HepG2 (cell line): ENCODE data around the gene NCAPD2. TPM values are rescaled to one million over a fixed set of nuclear protein-coding genes. Genes with fewer than 3 reads are reported as not detected.

Experiments used
- ARNTL ChIP-seq: sonication (generic); formaldehyde crosslinking; IDR thresholded peaks from 2 replicates; pipeline ENCODE4 v1.4.0; 2020; ENCODE audit warnings: mild to moderate bottlenecking, missing genetic modification reagents
- ATF7 ChIP-seq, 2 experiments: fragments of 450-650 bp in 1 of 2; sonication (generic) in 1 of 2; formaldehyde crosslinking in 1 of 2; IDR thresholded peaks; 2 replicates each; pipeline versions ENCODE4 v1.4.0 to v1.6.1; 2016 to 2020; ENCODE audit warnings: antibody characterized with exemption in 1 of 2, mild to moderate bottlenecking in 1 of 2, missing genetic modification reagents in 1 of 2
- ATF7-NPFF ChIP-seq: sonication (generic); formaldehyde crosslinking; IDR thresholded peaks from 2 replicates; pipeline ENCODE4 v1.8.1; 2023; ENCODE audit warnings: mild to moderate bottlenecking, low read depth, missing genetic modification reagents, moderate library complexity
- BRD4 ChIP-seq: sonication (generic); formaldehyde crosslinking; IDR thresholded peaks from 2 replicates; pipeline ENCODE4 v1.4.0; 2020; ENCODE audit warnings: missing genetic modification reagents
- KDM1A ChIP-seq: IDR thresholded peaks from 2 replicates; pipeline ENCODE4 v1.6.1; 2016; ENCODE audit warnings: missing compliant biosample characterization
- MED13 ChIP-seq: sonication (generic); formaldehyde crosslinking; IDR thresholded peaks from 2 replicates; pipeline ENCODE4 v1.5.0; 2020; ENCODE audit warnings: missing genetic modification reagents
- PAXIP1 ChIP-seq: sonication (generic); formaldehyde crosslinking; conservative IDR thresholded peaks from 2 replicates; pipeline ENCODE4 v1.4.0; 2020; ENCODE audit warnings: mild to moderate bottlenecking, missing genetic modification reagents, moderate library complexity
- SRY ChIP-seq: sonication (generic); formaldehyde crosslinking; IDR thresholded peaks from 2 replicates; pipeline ENCODE4 v1.8.0; 2022; ENCODE audit warnings: mild to moderate bottlenecking, missing genetic modification reagents
- ZNF678 ChIP-seq: sonication (generic); formaldehyde crosslinking; IDR thresholded peaks from 2 replicates; pipeline ENCODE4 v1.4.0; 2020; ENCODE audit warnings: mild to moderate bottlenecking, missing genetic modification reagents
- ZNF746 ChIP-seq: sonication (generic); formaldehyde crosslinking; IDR thresholded peaks from 2 replicates; pipeline ENCODE4 v1.8.0; 2022; ENCODE audit warnings: mild to moderate bottlenecking, missing genetic modification reagents
- ZNF83 ChIP-seq: sonication (generic); formaldehyde crosslinking; IDR thresholded peaks from 2 replicates; pipeline ENCODE4 v1.4.0; 2020; ENCODE audit warnings: missing genetic modification reagents, mild to moderate bottlenecking, borderline replicate concordance
- ZNF841 ChIP-seq: sonication (generic); formaldehyde crosslinking; IDR thresholded peaks from 2 replicates; pipeline ENCODE4 v1.8.1; 2023; ENCODE audit warnings: missing genetic modification reagents, borderline replicate concordance
- polyA plus RNA-seq, 8 experiments: library from polyadenylated mRNA; depleted of rRNA in 3 of 8; stranded (reverse) in 7 of 8; unstranded in 1 of 8; fragments of >200 nt; fragmentation: Illumina TruSeq in 4 of 8; extraction: Trizol in 4 of 8; gene quantifications; 2 replicates each; pipeline versions ENCODE4 v1.2.1 to v1.2.3, GENCODE V29; 2011 to 2016; ENCODE audit warnings: low read depth in 4 of 8, missing spikeins in 1 of 8, mixed read lengths in 1 of 8; ENCODE audit not compliant: insufficient read depth in 1 of 8
- total RNA-seq, 5 experiments: library from RNA; depleted of rRNA; stranded (reverse); fragments of >200 nt; fragmentation: Illumina TruSeq; extraction: Trizol; gene quantifications; 2 replicates each; pipeline ENCODE4 v1.2.3, GENCODE V29; 2016; ENCODE audit warnings: low read depth in 1 of 5
- TF ChIP-seq, protein P1 (sequence below): sonication (generic); formaldehyde crosslinking; IDR thresholded peaks from 2 replicates; pipeline ENCODE4 v1.4.0; 2020; ENCODE audit warnings: missing genetic modification reagents
- TF ChIP-seq, protein P2 (sequence below): sonication (generic); formaldehyde crosslinking; conservative IDR thresholded peaks from 2 replicates; pipeline ENCODE4 v1.8.0; 2022; ENCODE audit warnings: mild to moderate bottlenecking, moderate library complexity, missing genetic modification reagents
- TF ChIP-seq, protein P3 (sequence below): fragments of 450-650 bp; IDR thresholded peaks from 2 replicates; pipeline ENCODE4 v1.6.1; 2016

Gene NCAPD2
- total and polyA plus RNA-seq, 2 of the 13 experiments (the other 11 are each of a cell fraction or from before 2014, with no cell fraction given), result 51.1 to 65.6 TPM

- TF ChIP-seq, protein P1, sequence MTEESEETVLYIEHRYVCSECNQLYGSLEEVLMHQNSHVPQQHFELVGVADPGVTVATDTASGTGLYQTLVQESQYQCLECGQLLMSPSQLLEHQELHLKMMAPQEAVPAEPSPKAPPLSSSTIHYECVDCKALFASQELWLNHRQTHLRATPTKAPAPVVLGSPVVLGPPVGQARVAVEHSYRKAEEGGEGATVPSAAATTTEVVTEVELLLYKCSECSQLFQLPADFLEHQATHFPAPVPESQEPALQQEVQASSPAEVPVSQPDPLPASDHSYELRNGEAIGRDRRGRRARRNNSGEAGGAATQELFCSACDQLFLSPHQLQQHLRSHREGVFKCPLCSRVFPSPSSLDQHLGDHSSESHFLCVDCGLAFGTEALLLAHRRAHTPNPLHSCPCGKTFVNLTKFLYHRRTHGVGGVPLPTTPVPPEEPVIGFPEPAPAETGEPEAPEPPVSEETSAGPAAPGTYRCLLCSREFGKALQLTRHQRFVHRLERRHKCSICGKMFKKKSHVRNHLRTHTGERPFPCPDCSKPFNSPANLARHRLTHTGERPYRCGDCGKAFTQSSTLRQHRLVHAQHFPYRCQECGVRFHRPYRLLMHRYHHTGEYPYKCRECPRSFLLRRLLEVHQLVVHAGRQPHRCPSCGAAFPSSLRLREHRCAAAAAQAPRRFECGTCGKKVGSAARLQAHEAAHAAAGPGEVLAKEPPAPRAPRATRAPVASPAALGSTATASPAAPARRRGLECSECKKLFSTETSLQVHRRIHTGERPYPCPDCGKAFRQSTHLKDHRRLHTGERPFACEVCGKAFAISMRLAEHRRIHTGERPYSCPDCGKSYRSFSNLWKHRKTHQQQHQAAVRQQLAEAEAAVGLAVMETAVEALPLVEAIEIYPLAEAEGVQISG (CRISPR knock-in tag), result peak; percentile 9; the same call in 1 of the 2 replicates
- TF ChIP-seq SRY (CRISPR knock-in tag) (no peak), ZNF83 (CRISPR knock-in tag) (no peak), ATF7-NPFF (CRISPR knock-in tag) (peak; percentile 69), ARNTL (CRISPR knock-in tag) (no peak), KDM1A (CRISPR knock-in tag) (no peak), MED13 (CRISPR knock-in tag) (0 out of 2 replicates have a peak, but pooled peaks have one; percentile 14), ZNF746 (CRISPR knock-in tag) (no peak; the same call in 1 of the 2 replicates), ZNF678 (CRISPR knock-in tag) (no peak), PAXIP1 (peak; percentile 44), ATF7 (IDR thresholded peaks at IDR 0.05) (no peak), ATF7 (CRISPR knock-in tag; IDR thresholded peaks at IDR 0.05) (no peak), ZNF841 (CRISPR knock-in tag) (no peak), BRD4 (CRISPR knock-in tag) (no peak)
- TF ChIP-seq, protein P2, sequence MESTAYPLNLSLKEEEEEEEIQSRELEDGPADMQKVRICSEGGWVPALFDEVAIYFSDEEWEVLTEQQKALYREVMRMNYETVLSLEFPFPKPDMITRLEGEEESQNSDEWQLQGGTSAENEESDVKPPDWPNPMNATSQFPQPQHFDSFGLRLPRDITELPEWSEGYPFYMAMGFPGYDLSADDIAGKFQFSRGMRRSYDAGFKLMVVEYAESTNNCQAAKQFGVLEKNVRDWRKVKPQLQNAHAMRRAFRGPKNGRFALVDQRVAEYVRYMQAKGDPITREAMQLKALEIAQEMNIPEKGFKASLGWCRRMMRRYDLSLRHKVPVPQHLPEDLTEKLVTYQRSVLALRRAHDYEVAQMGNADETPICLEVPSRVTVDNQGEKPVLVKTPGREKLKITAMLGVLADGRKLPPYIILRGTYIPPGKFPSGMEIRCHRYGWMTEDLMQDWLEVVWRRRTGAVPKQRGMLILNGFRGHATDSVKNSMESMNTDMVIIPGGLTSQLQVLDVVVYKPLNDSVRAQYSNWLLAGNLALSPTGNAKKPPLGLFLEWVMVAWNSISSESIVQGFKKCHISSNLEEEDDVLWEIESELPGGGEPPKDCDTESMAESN (CRISPR knock-in tag), result no peak; the same call in 1 of the 2 replicates
- TF ChIP-seq, protein P3, sequence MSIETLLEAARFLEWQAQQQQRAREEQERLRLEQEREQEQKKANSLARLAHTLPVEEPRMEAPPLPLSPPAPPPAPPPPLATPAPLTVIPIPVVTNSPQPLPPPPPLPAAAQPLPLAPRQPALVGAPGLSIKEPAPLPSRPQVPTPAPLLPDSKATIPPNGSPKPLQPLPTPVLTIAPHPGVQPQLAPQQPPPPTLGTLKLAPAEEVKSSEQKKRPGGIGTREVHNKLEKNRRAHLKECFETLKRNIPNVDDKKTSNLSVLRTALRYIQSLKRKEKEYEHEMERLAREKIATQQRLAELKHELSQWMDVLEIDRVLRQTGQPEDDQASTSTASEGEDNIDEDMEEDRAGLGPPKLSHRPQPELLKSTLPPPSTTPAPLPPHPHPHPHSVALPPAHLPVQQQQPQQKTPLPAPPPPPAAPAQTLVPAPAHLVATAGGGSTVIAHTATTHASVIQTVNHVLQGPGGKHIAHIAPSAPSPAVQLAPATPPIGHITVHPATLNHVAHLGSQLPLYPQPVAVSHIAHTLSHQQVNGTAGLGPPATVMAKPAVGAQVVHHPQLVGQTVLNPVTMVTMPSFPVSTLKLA, result peak; percentile 28
Observed at GRCh38 chr12:6493497-6494257, at the start of gene NCAPD2 (continued).
